Trophoblast cell (in vitro differentiated cells and primary cell): ENCODE measurements around the gene ZSWIM6. TPM values are rescaled to one million over a fixed set of nuclear protein-coding genes. Genes with fewer than 3 reads are reported as not detected.

Experiments
- DNase-seq, 2 donors: peaks; one replicate each; pipeline ENCODE4 v3.0.0-alpha.2; 2016
- H2AFZ ChIP-seq: 2 replicates; pipeline ENCODE4 v1.6.1; 2013; ENCODE audit warnings: low read length, moderate library complexity, mild to moderate bottlenecking; ENCODE audit not compliant: insufficient read depth, poor library complexity
- H2AK5ac ChIP-seq: 2 replicates; pipeline ENCODE4 v1.6.1; 2013; ENCODE audit warnings: mild to moderate bottlenecking, low read length
- H2BK120ac ChIP-seq: 2 replicates; pipeline ENCODE4 v1.6.1; 2013; ENCODE audit warnings: low read length, mild to moderate bottlenecking, moderate library complexity; ENCODE audit not compliant: insufficient read depth, poor library complexity
- H2BK12ac ChIP-seq: 2 replicates; pipeline ENCODE4 v1.6.1; 2013; ENCODE audit warnings: mild to moderate bottlenecking, low read length, moderate library complexity
- H2BK5ac ChIP-seq: 2 replicates; pipeline ENCODE4 v1.6.1; 2013; ENCODE audit warnings: low read length, low read depth, moderate library complexity, mild to moderate bottlenecking; ENCODE audit not compliant: poor library complexity
- H3K14ac ChIP-seq: 2 replicates; pipeline ENCODE4 v1.6.1; 2013; ENCODE audit warnings: mild to moderate bottlenecking, low read length
- H3K18ac ChIP-seq: 2 replicates; pipeline ENCODE4 v1.6.1; 2013; ENCODE audit warnings: mild to moderate bottlenecking, low read length
- H3K23ac ChIP-seq: 2 replicates; pipeline ENCODE4 v1.6.1; 2013; ENCODE audit warnings: low read length
- H3K27ac ChIP-seq: 2 replicates; pipeline ENCODE4 v1.5.1; 2013; ENCODE audit warnings: low read depth, mild to moderate bottlenecking, inconsistent platforms, low read length, moderate library complexity
- H3K27me3 ChIP-seq: 2 replicates; pipeline ENCODE4 v1.6.1; 2013; ENCODE audit warnings: inconsistent platforms, mild to moderate bottlenecking, low read length, moderate library complexity; ENCODE audit not compliant: insufficient read depth
- H3K36me3 ChIP-seq, 2 experiments: 1 replicate in 1 of 2; 2 replicates in 1 of 2; pipeline ENCODE4 v1.6.1; 2013; ENCODE audit warnings: low read length in 2 of 2, mild to moderate bottlenecking in 2 of 2, moderate library complexity in 1 of 2; ENCODE audit not compliant: insufficient read depth in 2 of 2, control insufficient read depth in 1 of 2
- H3K4ac ChIP-seq: 2 replicates; pipeline ENCODE4 v1.6.1; 2013; ENCODE audit warnings: low read depth, mild to moderate bottlenecking, low read length, moderate library complexity
- H3K4me1 ChIP-seq, 2 experiments: 1 replicate in 1 of 2; 2 replicates in 1 of 2; pipeline ENCODE4 v1.6.1; 2013; ENCODE audit warnings: low read length in 2 of 2, mild to moderate bottlenecking in 2 of 2, moderate library complexity in 1 of 2; ENCODE audit not compliant: insufficient read depth in 2 of 2, control insufficient read depth in 1 of 2
- H3K4me2 ChIP-seq: 2 replicates; pipeline ENCODE4 v1.6.1; 2013; ENCODE audit warnings: inconsistent platforms, mild to moderate bottlenecking, low read length, moderate library complexity
- H3K4me3 ChIP-seq: 2 replicates; pipeline ENCODE4 v1.5.1; 2013; ENCODE audit warnings: mild to moderate bottlenecking, low read depth, low read length, inconsistent platforms
- H3K79me1 ChIP-seq: one replicate; pipeline ENCODE4 v1.6.1; 2013; ENCODE audit warnings: low read length
- H3K79me2 ChIP-seq: 2 replicates; pipeline ENCODE4 v1.6.1; 2013; ENCODE audit warnings: low read length, mild to moderate bottlenecking; ENCODE audit not compliant: control insufficient read depth, insufficient read depth, poor library complexity
- H3K9ac ChIP-seq: 2 replicates; pipeline ENCODE4 v1.6.1; 2013; ENCODE audit warnings: mild to moderate bottlenecking, low read length
- H3K9me3 ChIP-seq: 2 replicates; pipeline ENCODE4 v1.6.1; 2013; ENCODE audit warnings: low read depth, mild to moderate bottlenecking, control low read depth, inconsistent platforms, low read length; ENCODE audit not compliant: insufficient read depth
- H4K12ac ChIP-seq: 2 replicates; pipeline ENCODE4 v1.6.1; 2013; ENCODE audit warnings: low read depth, mild to moderate bottlenecking, low read length, moderate library complexity
- H4K8ac ChIP-seq: 2 replicates; pipeline ENCODE4 v1.6.1; 2013; ENCODE audit warnings: low read depth, mild to moderate bottlenecking, low read length, moderate library complexity
- H4K91ac ChIP-seq: one replicate; pipeline ENCODE4 v1.6.1; 2013; ENCODE audit warnings: low read depth, mild to moderate bottlenecking, low read length, moderate library complexity
- WGBS: extraction: QIAGEN DNeasy Blood & Tissue Kit; methylation state at CpG from one replicate; pipeline ENCODE4 v1.1.7; 2013; ENCODE audit warnings: missing lambda C conversion rate; ENCODE audit not compliant: insufficient read length, insufficient coverage; ENCODE audit errors: extremely low coverage; 5-methylcytosine and 5-hydroxymethylcytosine counted together
- polyA plus RNA-seq: library from polyadenylated mRNA; stranded (reverse); fragments of 200-250 nt; gene quantifications from 2 replicates; pipeline ENCODE4 v1.2.3, GENCODE V29; 2013

The ZSWIM6 gene
- polyA plus RNA-seq, result 9.7 and 9.8 TPM in 2 replicates

GRCh38 chr5:61331407-61332357, at the start of gene ZSWIM6:
Gene ZSWIM6, plus strand, starts transcription at chr5:61332258. Its CDS starts 15 bp downstream, at chr5:61332273.
- H3K14ac ChIP-seq, result peak within 1 kb of the TSS; percentile 94
- peak within 1 kb of the TSS; percentile 18 for H2BK12ac ChIP-seq
- H2BK120ac ChIP-seq, result peak within 1 kb of the TSS; percentile 88
- H2AK5ac ChIP-seq, result peak within 1 kb of the TSS; percentile 26
- peak within 1 kb of the TSS; percentile 70 for H4K8ac ChIP-seq
- no peaks in the 10 kb centered on the region for H3K36me3 ChIP-seq
- peak within 1 kb of the TSS; percentile 87 for H2BK5ac ChIP-seq
- peaks cover 3 to 7% of the 10 kb centered on the region in 2 experiments for H3K4me1 ChIP-seq
- H2AFZ ChIP-seq, result peak within 1 kb of the TSS; percentile 45
- peaks cover 20% of the 10 kb centered on the region for H3K79me1 ChIP-seq
- DNase-seq, result peak; percentile 80 to 87
- peak within 1 kb of the TSS; percentile 75 for H3K27ac ChIP-seq
- peak within 1 kb of the TSS; percentile 44 for H4K91ac ChIP-seq
- H3K27me3 ChIP-seq, result peaks cover 28% of the 10 kb centered on the region
- H3K79me2 ChIP-seq, result peaks cover 15% of the 10 kb centered on the region
- no peaks in the 10 kb centered on the region for H3K9me3 ChIP-seq
- H3K18ac ChIP-seq, result peak within 1 kb of the TSS; percentile 94
- peak within 1 kb of the TSS; percentile 98 for H3K4me3 ChIP-seq
- peak within 1 kb of the TSS; percentile 94 for H3K9ac ChIP-seq
- peak within 1 kb of the TSS; percentile 2 for H4K12ac ChIP-seq
- H3K23ac ChIP-seq, result no peak within 1 kb of the TSS
- peak within 1 kb of the TSS; percentile 35 for H3K4ac ChIP-seq
- WGBS, result no CpG with 5 or more reads among the region's 91 CpGs
- H3K4me2 ChIP-seq, result peak within 1 kb of the TSS; percentile 91

- Histone ChIP-seq H2BK5ac (no peak overlapping the region), H3K79me2 (no peaks in the 10 kb centered on the region)
- WGBS, result no CpG with 5 or more reads among the region's 3 CpGs
Observed at GRCh38 chr5:61283471-61283870, 48.6 kb upstream of the ZSWIM6 start.

GRCh38 chr5:61285531-61285930, 46.5 kb upstream of the ZSWIM6 start:
- Histone ChIP-seq H4K12ac (no peak overlapping the region), H3K18ac (no peak overlapping the region), H3K27ac (no peak overlapping the region), H3K23ac (no peak overlapping the region), H2BK120ac (no peak overlapping the region), H3K79me2 (no peaks in the 10 kb centered on the region), H3K14ac (no peak overlapping the region), H2BK5ac (no peak overlapping the region), H2AFZ (no peak overlapping the region), H3K9me3 (peaks cover 2% of the 10 kb centered on the region), H3K79me1 (no peaks in the 10 kb centered on the region), H3K27me3 (no peaks in the 10 kb centered on the region), H3K4me3 (no peak overlapping the region), H2BK12ac (no peak overlapping the region), H3K9ac (no peak overlapping the region), H2AK5ac (no peak overlapping the region), H3K36me3 (no peaks in the 10 kb centered on the region), H3K4me2 (no peak overlapping the region), H3K4me1 (peaks cover 0 to 8% of the 10 kb centered on the region in 2 experiments), H4K8ac (no peak overlapping the region), H4K91ac (no peak overlapping the region), H3K4ac (no peak overlapping the region)
- no peak for DNase-seq

More at GRCh38 chr5:61283471-61283870, 48.6 kb upstream of the ZSWIM6 start:
- no peak overlapping the region for H3K18ac ChIP-seq
- H4K12ac ChIP-seq, result no peak overlapping the region
- no peak overlapping the region for H3K9ac ChIP-seq
- no peak overlapping the region for H4K91ac ChIP-seq
- H3K27ac ChIP-seq, result no peak overlapping the region
- H3K9me3 ChIP-seq, result peaks cover 2% of the 10 kb centered on the region
- H3K23ac ChIP-seq, result no peak overlapping the region
- no peaks in the 10 kb centered on the region for H3K79me1 ChIP-seq
- H2BK12ac ChIP-seq, result no peak overlapping the region
- DNase-seq, result no peak
- no peaks in the 10 kb centered on the region for H3K27me3 ChIP-seq
- no peak overlapping the region for H4K8ac ChIP-seq
- no peak overlapping the region for H3K4me3 ChIP-seq
- H3K4me2 ChIP-seq, result no peak overlapping the region
- peaks cover 0 to 2% of the 10 kb centered on the region in 2 experiments for H3K4me1 ChIP-seq
- no peak overlapping the region for H2AK5ac ChIP-seq
- H3K36me3 ChIP-seq, result no peaks in the 10 kb centered on the region
- H2BK120ac ChIP-seq, result no peak overlapping the region
- no peak overlapping the region for H3K4ac ChIP-seq
- H3K14ac ChIP-seq, result no peak overlapping the region
- no peak overlapping the region for H2AFZ ChIP-seq

- DNase-seq, result no peak
- Histone ChIP-seq H2AFZ (no peak overlapping the region), H3K79me2 (no peaks in the 10 kb centered on the region), H3K4me1 (peaks cover 0 to 8% of the 10 kb centered on the region in 2 experiments), H3K4ac (no peak overlapping the region), H2BK12ac (no peak overlapping the region), H3K9ac (no peak overlapping the region), H3K9me3 (peaks cover 2% of the 10 kb centered on the region), H4K12ac (no peak overlapping the region), H2BK5ac (no peak overlapping the region), H2BK120ac (no peak overlapping the region), H3K14ac (no peak overlapping the region), H3K23ac (no peak overlapping the region), H4K8ac (no peak overlapping the region), H3K4me3 (no peak overlapping the region), H3K27ac (no peak overlapping the region), H2AK5ac (no peak overlapping the region), H3K79me1 (no peaks in the 10 kb centered on the region), H3K18ac (no peak overlapping the region), H3K27me3 (no peaks in the 10 kb centered on the region), H3K4me2 (no peak overlapping the region), H4K91ac (no peak overlapping the region), H3K36me3 (no peaks in the 10 kb centered on the region)
- WGBS, result no CpG with 5 or more reads among the region's 5 CpGs
Observed at GRCh38 chr5:61286446-61287132, 45.5 kb upstream of the ZSWIM6 start.
